Osteocyte (in vitro differentiated cells): ENCODE data around the gene MTMR6. TPM values are rescaled to one million over a fixed set of nuclear protein-coding genes. Genes with fewer than 3 reads are reported as not detected.

Source experiments
- DNase-seq: peaks from one replicate; pipeline ENCODE4 v3.0.0; 2021; ENCODE audit warnings: mixed read lengths; ENCODE audit not compliant: unreplicated experiment; ENCODE audit errors: extremely low spot score
- H3K27ac Mint-ChIP-seq: one replicate; pipeline ENCODE4 v1.8.0; 2021; ENCODE audit warnings: mild to moderate bottlenecking, mixed read lengths; ENCODE audit not compliant: unreplicated experiment
- H3K27me3 Mint-ChIP-seq: one replicate; pipeline ENCODE4 v1.8.0; 2021; ENCODE audit warnings: mixed read lengths; ENCODE audit not compliant: unreplicated experiment
- H3K36me3 Mint-ChIP-seq: one replicate; pipeline ENCODE4 v1.8.0; 2021; ENCODE audit warnings: mixed read lengths; ENCODE audit not compliant: unreplicated experiment
- H3K4me1 Mint-ChIP-seq: one replicate; pipeline ENCODE4 v1.8.0; 2021; ENCODE audit warnings: mixed read lengths; ENCODE audit not compliant: unreplicated experiment
- H3K4me3 Mint-ChIP-seq: one replicate; pipeline ENCODE4 v1.8.0; 2021; ENCODE audit warnings: mild to moderate bottlenecking, moderate library complexity, mixed read lengths; ENCODE audit not compliant: unreplicated experiment
- H3K9me3 Mint-ChIP-seq: one replicate; pipeline ENCODE4 v1.8.0; 2021; ENCODE audit warnings: mixed read lengths; ENCODE audit not compliant: unreplicated experiment
- total RNA-seq: library from RNA; stranded (reverse); gene quantifications from 2 replicates; pipeline ENCODE4 v1.2.1, GENCODE V29; 2021
- TF ChIP-seq, protein P1 (sequence below): fragments of 200-600 bp; sonication (generic); IDR thresholded peaks from 2 replicates; pipeline ENCODE4 v1.5.0; 2021; ENCODE audit warnings: antibody characterized with exemption, mild to moderate bottlenecking, moderate library complexity

Gene MTMR6
- total RNA-seq, 1 donor from 2014 or later: 19.5 TPM

DNA sequence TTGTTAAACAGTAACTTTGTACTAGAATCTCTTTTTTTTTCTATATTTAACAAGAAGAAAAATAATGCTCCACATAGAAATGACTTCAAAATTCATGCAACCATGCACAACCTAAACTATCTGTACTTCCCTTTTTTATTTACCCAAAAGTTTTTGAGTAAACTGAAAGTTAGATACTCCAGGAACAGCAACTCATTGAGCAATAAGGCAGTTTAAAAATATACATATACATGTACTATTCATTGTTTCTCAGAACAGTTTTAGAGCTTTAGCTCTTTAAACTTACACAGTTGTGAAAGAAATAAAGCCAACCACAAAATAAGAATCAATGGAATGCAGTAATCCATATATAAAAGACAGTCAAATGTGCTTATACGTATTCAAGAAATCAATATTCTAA, 39.2 kb downstream of the MTMR6 start:
- Mint-ChIP-seq H3K4me3 (no peak overlapping the region), H3K36me3 (peaks cover 28% of the 10 kb centered on the region), H3K27me3 (no peaks in the 10 kb centered on the region), H3K9me3 (no peaks in the 10 kb centered on the region), H3K27ac (no peak overlapping the region), H3K4me1 (no peaks in the 10 kb centered on the region)
- DNase-seq: no peak
- TF ChIP-seq, protein P1, sequence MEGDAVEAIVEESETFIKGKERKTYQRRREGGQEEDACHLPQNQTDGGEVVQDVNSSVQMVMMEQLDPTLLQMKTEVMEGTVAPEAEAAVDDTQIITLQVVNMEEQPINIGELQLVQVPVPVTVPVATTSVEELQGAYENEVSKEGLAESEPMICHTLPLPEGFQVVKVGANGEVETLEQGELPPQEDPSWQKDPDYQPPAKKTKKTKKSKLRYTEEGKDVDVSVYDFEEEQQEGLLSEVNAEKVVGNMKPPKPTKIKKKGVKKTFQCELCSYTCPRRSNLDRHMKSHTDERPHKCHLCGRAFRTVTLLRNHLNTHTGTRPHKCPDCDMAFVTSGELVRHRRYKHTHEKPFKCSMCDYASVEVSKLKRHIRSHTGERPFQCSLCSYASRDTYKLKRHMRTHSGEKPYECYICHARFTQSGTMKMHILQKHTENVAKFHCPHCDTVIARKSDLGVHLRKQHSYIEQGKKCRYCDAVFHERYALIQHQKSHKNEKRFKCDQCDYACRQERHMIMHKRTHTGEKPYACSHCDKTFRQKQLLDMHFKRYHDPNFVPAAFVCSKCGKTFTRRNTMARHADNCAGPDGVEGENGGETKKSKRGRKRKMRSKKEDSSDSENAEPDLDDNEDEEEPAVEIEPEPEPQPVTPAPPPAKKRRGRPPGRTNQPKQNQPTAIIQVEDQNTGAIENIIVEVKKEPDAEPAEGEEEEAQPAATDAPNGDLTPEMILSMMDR: no peak

GRCh38 chr13:25247360-25247759, 39.9 kb downstream of the MTMR6 start:
- DNase-seq: no peak
- TF ChIP-seq, protein P1: no peak
- H3K4me1 Mint-ChIP-seq: no peaks in the 10 kb centered on the region
- no peak overlapping the region for H3K4me3 Mint-ChIP-seq
- no peaks in the 10 kb centered on the region for H3K9me3 Mint-ChIP-seq
- H3K36me3 Mint-ChIP-seq: peaks cover 23% of the 10 kb centered on the region
- no peaks in the 10 kb centered on the region for H3K27me3 Mint-ChIP-seq
- no peak overlapping the region for H3K27ac Mint-ChIP-seq

DNA sequence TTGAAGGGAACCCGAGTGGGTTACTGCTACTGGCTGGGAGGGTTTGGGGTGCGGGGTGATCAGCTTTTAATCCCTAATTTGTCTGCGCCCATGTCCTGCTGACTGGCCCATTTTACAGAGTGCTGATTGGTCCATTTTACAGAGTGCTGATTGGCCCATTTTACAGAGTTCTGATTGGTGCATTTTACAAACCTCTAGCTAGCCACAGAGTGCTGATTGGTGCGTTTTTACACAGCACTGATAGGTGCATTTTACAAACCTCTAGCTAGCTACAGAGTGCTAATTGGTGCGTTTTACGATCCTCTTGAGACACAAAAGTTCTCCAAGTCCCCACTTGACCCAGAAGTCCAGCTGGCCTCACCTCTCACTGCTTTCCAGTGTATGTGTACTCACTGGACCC, 43.2 kb downstream of the MTMR6 start:
- TF ChIP-seq, protein P1: no peak
- no peak for DNase-seq
- H3K27me3 Mint-ChIP-seq: no peaks in the 10 kb centered on the region
- no peaks in the 10 kb centered on the region for H3K4me1 Mint-ChIP-seq
- H3K27ac Mint-ChIP-seq: no peak overlapping the region
- H3K36me3 Mint-ChIP-seq: peaks cover 8% of the 10 kb centered on the region
- H3K9me3 Mint-ChIP-seq: no peaks in the 10 kb centered on the region
- no peak overlapping the region for H3K4me3 Mint-ChIP-seq

- peaks cover 8% of the 10 kb centered on the region for H3K36me3 Mint-ChIP-seq
- TF ChIP-seq, protein P1: no peak
- no peak overlapping the region for H3K27ac Mint-ChIP-seq
- DNase-seq: no peak
- no peaks in the 10 kb centered on the region for H3K27me3 Mint-ChIP-seq
- H3K4me1 Mint-ChIP-seq: no peaks in the 10 kb centered on the region
- H3K9me3 Mint-ChIP-seq: no peaks in the 10 kb centered on the region
- no peak overlapping the region for H3K4me3 Mint-ChIP-seq
Measured at GRCh38 chr13:25242956-25243355, 44.3 kb downstream of the MTMR6 start.

DNA sequence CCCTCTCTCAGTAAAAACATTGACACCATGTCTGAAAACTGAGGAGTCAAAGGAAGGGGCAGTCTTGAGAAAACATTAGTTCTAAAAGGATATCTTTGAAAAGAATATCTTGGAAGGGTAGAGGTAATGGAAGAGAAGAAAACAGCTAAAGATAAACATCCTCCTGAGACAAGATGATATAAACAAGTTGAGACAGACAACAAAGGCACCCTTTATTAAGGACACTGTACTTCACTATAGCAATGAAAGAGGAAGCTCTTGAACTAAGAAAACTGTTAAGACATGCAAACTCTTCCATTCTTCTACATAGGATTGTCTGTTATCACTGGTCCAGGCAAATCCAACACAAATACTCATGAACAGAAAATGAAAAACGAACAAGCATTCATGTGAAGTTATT, 46.3 kb downstream of the MTMR6 start:
- H3K27me3 Mint-ChIP-seq: no peaks in the 10 kb centered on the region
- no peak overlapping the region for H3K4me3 Mint-ChIP-seq
- no peak overlapping the region for H3K27ac Mint-ChIP-seq
- no peak for DNase-seq
- H3K9me3 Mint-ChIP-seq: no peaks in the 10 kb centered on the region
- TF ChIP-seq, protein P1: no peak
- no peaks in the 10 kb centered on the region for H3K4me1 Mint-ChIP-seq
- H3K36me3 Mint-ChIP-seq: peaks cover 6% of the 10 kb centered on the region
